HCT116 (cell line): ENCODE results near the gene ACOD1. TPM values are rescaled to one million over a fixed set of nuclear protein-coding genes. Genes with fewer than 3 reads are reported as not detected.

Experiments
- ATAC-seq: fragments of 200-7000 bp; cut with Tn5 transposase; 2 replicates; pipeline ENCODE4 v1.9.1; 2020; ENCODE audit warnings: mild to moderate bottlenecking, moderate library complexity
- BruUV-seq: library from RNA; stranded (reverse); fragments of 400-500 nt; replicated peaks from 2 replicates; lab custom pipeline; 2021; lab: Mats Ljungman, UMichigan
- CTCF ChIA-PET: fragments of 300-600 bp; sonication (Branson Sonifier 250); formaldehyde crosslinking; loops from one replicate; lab custom pipeline; 2021; ENCODE audit warnings: antibody characterized with exemption; lab: Charles Lee
- POLR2A ChIA-PET: fragments of 300-600, 350-600 bp; sonication (Branson Sonifier 250); formaldehyde crosslinking; loops from one replicate; lab custom pipeline; 2021; ENCODE audit warnings: antibody characterized with exemption; lab: Charles Lee
- RAD21 ChIA-PET, 2 experiments: fragments of 300-600 bp; sonication (Branson Sonifier 250); formaldehyde crosslinking; loops; one replicate each; lab custom pipeline; 2023; ENCODE audit warnings: low total read pairs in 2 of 2; ENCODE audit not compliant: uncharacterized antibody in 2 of 2, unreplicated experiment in 2 of 2, low non-redundant PET in 1 of 2; lab: Charles Lee
- DNase-seq: peaks from one replicate; pipeline ENCODE4 v3.0.0-alpha.2; 2010; ENCODE audit warnings: low read depth, low spot score
- H2AFZ ChIP-seq: fragments of 200-600 bp; shearing (Covaris generic), sonication (generic); 2 replicates; pipeline ENCODE4 v1.6.1; 2017; ENCODE audit warnings: low read depth, mixed run types, mixed read lengths, antibody characterized with exemption, low read length; ENCODE audit not compliant: poor library complexity, severe bottlenecking
- H3K27ac ChIP-seq: 2 replicates; pipeline ENCODE4 v1.5.1; 2012; ENCODE audit warnings: low read depth, low read length
- H3K27me3 ChIP-seq: fragments of 200-600 bp; sonication (generic); 2 replicates; pipeline ENCODE4 v1.6.1; 2016; ENCODE audit warnings: mixed run types, low read length, mixed read lengths; ENCODE audit not compliant: insufficient read depth
- H3K36me3 ChIP-seq, 2 experiments: fragments of 200-500 bp in 1 of 2; fragments of 200-600 bp in 1 of 2; sonication (Bioruptor generic) in 1 of 2; sonication (generic) in 1 of 2; 2 replicates each; pipeline versions ENCODE4 v1.5.1 to v1.6.1; 2014 to 2016; ENCODE audit warnings: low read length in 2 of 2, inconsistent platforms in 1 of 2, mixed read lengths in 1 of 2, mixed run types in 1 of 2; ENCODE audit not compliant: insufficient read depth in 2 of 2, control insufficient read depth in 1 of 2
- H3K4me1 ChIP-seq, 2 experiments: fragments of 200-600 bp in 1 of 2; sonication (generic) in 1 of 2; 2 replicates each; pipeline versions ENCODE4 v1.5.1 to v1.6.1; 2012 to 2017; ENCODE audit warnings: low read length in 2 of 2, inconsistent platforms in 1 of 2, mild to moderate bottlenecking in 1 of 2, mixed read lengths in 1 of 2, mixed run types in 1 of 2, moderate library complexity in 1 of 2; ENCODE audit not compliant: insufficient read depth in 2 of 2, control insufficient read depth in 1 of 2
- H3K4me2 ChIP-seq: fragments of 200-600 bp; sonication (generic); 2 replicates; pipeline ENCODE4 v1.6.1; 2017; ENCODE audit warnings: mixed run types, low read length, mixed read lengths
- H3K4me3 ChIP-seq, 2 experiments: fragments of 200-600 bp in 1 of 2; sonication (generic) in 1 of 2; replicated peaks in 1 of 2; 2 replicates each; pipeline ENCODE4 v1.5.1; 2011 to 2016; ENCODE audit warnings: low read length in 2 of 2, control low read depth in 1 of 2, low read depth in 1 of 2, mild to moderate bottlenecking in 1 of 2, mixed read lengths in 1 of 2, mixed run types in 1 of 2
- H3K79me2 ChIP-seq: fragments of 200-600 bp; sonication (generic); 2 replicates; pipeline ENCODE4 v1.6.1; 2017; ENCODE audit warnings: mild to moderate bottlenecking, mixed run types, low read length, moderate library complexity, mixed read lengths; ENCODE audit not compliant: insufficient read depth
- H3K9ac ChIP-seq: fragments of 200-600 bp; sonication (generic); 2 replicates; pipeline ENCODE4 v1.6.1; 2016; ENCODE audit warnings: low read length, mixed read lengths
- H3K9me2 ChIP-seq: fragments of 200-600 bp; sonication (generic), shearing (Covaris generic); 2 replicates; pipeline ENCODE4 v1.6.1; 2017; ENCODE audit warnings: mixed run types, mild to moderate bottlenecking, moderate library complexity; ENCODE audit not compliant: insufficient read depth
- H3K9me3 ChIP-seq, 2 experiments: fragments of 200-500 bp in 1 of 2; fragments of 200-600 bp in 1 of 2; sonication (Bioruptor generic) in 1 of 2; sonication (generic) in 1 of 2; 2 replicates each; pipeline ENCODE4 v1.6.1; 2014 to 2017; ENCODE audit warnings: low read length in 2 of 2, mixed read lengths in 2 of 2, inconsistent platforms in 1 of 2, low read depth in 1 of 2, mild to moderate bottlenecking in 1 of 2, mixed run types in 1 of 2, moderate library complexity in 1 of 2; ENCODE audit not compliant: control insufficient read depth in 1 of 2, insufficient read depth in 1 of 2
- H4K20me1 ChIP-seq: fragments of 200-600 bp; sonication (generic), shearing (Covaris generic); 2 replicates; pipeline ENCODE4 v1.6.1; 2017; ENCODE audit warnings: mixed run types, mild to moderate bottlenecking, moderate library complexity; ENCODE audit not compliant: insufficient read depth
- CBX3 ChIP-seq: IDR thresholded peaks from 2 replicates; pipeline ENCODE4 v1.6.1; 2012; ENCODE audit warnings: low read depth
- CEBPB ChIP-seq: IDR thresholded peaks from 2 replicates; pipeline ENCODE4 v1.6.1; 2012; ENCODE audit warnings: low read depth
- CTCF ChIP-seq, 3 experiments: fragments of 200-600 bp in 1 of 3; sonication (generic) in 1 of 3; IDR thresholded peaks in 2 of 3; conservative IDR thresholded peaks in 1 of 3; 2 replicates each; pipeline ENCODE4 v1.5.1; 2012 to 2017; ENCODE audit warnings: low read depth in 2 of 3, low read length in 2 of 3, antibody characterized with exemption in 1 of 3, borderline replicate concordance in 1 of 3, control low read depth in 1 of 3, mild to moderate bottlenecking in 1 of 3, mixed read lengths in 1 of 3, mixed run types in 1 of 3, moderate library complexity in 1 of 3; ENCODE audit not compliant: insufficient read depth in 1 of 3
- EGR1 ChIP-seq: IDR thresholded peaks from 2 replicates; pipeline ENCODE4 v1.6.1; 2012; ENCODE audit warnings: low read depth
- ELF1 ChIP-seq: IDR thresholded peaks from 2 replicates; pipeline ENCODE4 v1.6.1; 2012; ENCODE audit warnings: low read depth, borderline replicate concordance
- EZH2 ChIP-seq: fragments of 200-600 bp; sonication (generic); IDR thresholded peaks from 2 replicates; pipeline ENCODE4 v1.6.1; 2017; ENCODE audit warnings: antibody characterized with exemption, mixed run types
- EZH2phosphoT487 ChIP-seq: fragments of 200-600 bp; IDR thresholded peaks from 2 replicates; pipeline ENCODE4 v1.6.1; 2018; ENCODE audit warnings: antibody characterized with exemption, borderline replicate concordance
- FOSL1 ChIP-seq: IDR thresholded peaks from 2 replicates; pipeline ENCODE4 v1.6.1; 2012; ENCODE audit warnings: low read depth
- MAX ChIP-seq: IDR thresholded peaks from 2 replicates; pipeline ENCODE4 v1.6.1; 2012
- POLR2A ChIP-seq: IDR thresholded peaks from 2 replicates; pipeline ENCODE4 v1.7.0; 2011; ENCODE audit warnings: borderline replicate concordance; ENCODE audit not compliant: insufficient read depth, insufficient read length; ENCODE audit errors: extremely low read depth
- POLR2AphosphoS5 ChIP-seq: IDR thresholded peaks from 2 replicates; pipeline ENCODE4 v1.6.1; 2011; ENCODE audit warnings: mild to moderate bottlenecking, low read depth, low read length, moderate library complexity
- RAD21 ChIP-seq: IDR thresholded peaks from 2 replicates; pipeline ENCODE4 v1.6.1; 2012; ENCODE audit warnings: low read depth, mild to moderate bottlenecking
- REST ChIP-seq: IDR thresholded peaks from 2 replicates; pipeline ENCODE4 v1.6.1; 2012; ENCODE audit warnings: low read depth
- SIN3A ChIP-seq: IDR thresholded peaks from 2 replicates; pipeline ENCODE4 v1.6.1; 2012; ENCODE audit warnings: low read depth
- SP1 ChIP-seq: IDR thresholded peaks from 2 replicates; pipeline ENCODE4 v1.6.1; 2012; ENCODE audit warnings: low read depth
- SRF ChIP-seq: IDR thresholded peaks from 2 replicates; pipeline ENCODE4 v1.6.1; 2012; ENCODE audit warnings: low read depth
- TCF7L2 ChIP-seq: IDR thresholded peaks from 2 replicates; pipeline ENCODE4 v1.7.0; 2011; ENCODE audit warnings: borderline replicate concordance, inconsistent platforms; ENCODE audit not compliant: insufficient read depth, insufficient read length; ENCODE audit errors: extremely low read depth
- ZBTB33 ChIP-seq: IDR thresholded peaks from 2 replicates; pipeline ENCODE4 v1.6.1; 2011; ENCODE audit warnings: mild to moderate bottlenecking, low read length, moderate library complexity; ENCODE audit not compliant: insufficient replicate concordance; ENCODE audit errors: extremely low read depth
- ZFX ChIP-seq: fragments of 450-650 bp; IDR thresholded peaks from 2 replicates; pipeline ENCODE4 v1.6.1; 2017
- ZNF274 ChIP-seq: fragments of 200-500 bp; sonication (Bioruptor generic); IDR thresholded peaks from 2 replicates; pipeline ENCODE4 v1.6.1; 2014; ENCODE audit warnings: mild to moderate bottlenecking, low read depth, low read length, inconsistent platforms
- intact Hi-C: fragments of 100-400 bp; cut with micrococcal nuclease; formaldehyde crosslinking; loops from 2 replicates; pipeline ENCODE4 v1.10.0; 2022
- total RNA-seq: library from RNA; stranded (reverse); gene quantifications from one replicate; pipeline ENCODE4 v1.2.1, GENCODE V29; 2021; ENCODE audit not compliant: unreplicated experiment

Gene ACOD1
- total RNA-seq, 1 experiment from 2014 or later: not detected

- no peak overlapping the region for H3K4me2 ChIP-seq
- H3K27ac ChIP-seq: no peak overlapping the region
- H3K79me2 ChIP-seq: no peaks in the 10 kb centered on the region
- ChIA-PET CTCF (no interaction called here), POLR2A (no interaction called here), RAD21 (no interaction called here)
- no peaks in the 10 kb centered on the region for H3K9me2 ChIP-seq
- H3K27me3 ChIP-seq: no peaks in the 10 kb centered on the region
- no peak overlapping the region for H3K4me3 ChIP-seq
- peaks cover 0 to 4% of the 10 kb centered on the region in 2 experiments; a peak in 2 of 4 replicates for H3K9me3 ChIP-seq
- no TSS peak for BruUV-seq
- no peaks in the 10 kb centered on the region for H3K4me1 ChIP-seq
- H2AFZ ChIP-seq: no peak overlapping the region
- H4K20me1 ChIP-seq: no peaks in the 10 kb centered on the region
- H3K9ac ChIP-seq: no peak overlapping the region
- DNase-seq: no peak
- intact Hi-C loops: no loop called here
- no peak for ATAC-seq
- H3K36me3 ChIP-seq: no peaks in the 10 kb centered on the region
- TF ChIP-seq CBX3 (no peak), EGR1 (no peak), REST (no peak), SP1 (no peak), CTCF (IDR thresholded peaks at IDR 0.05 in 2 of 3, conservative IDR thresholded peaks at IDR 0.05 in 1 of 3; ENCODE audit: borderline replicate concordance in 1 of 3, insufficient read depth in 1 of 3, low read depth in 2 of 3, low read length in 2 of 3) (no peak), POLR2A (no peak), TCF7L2 (no peak), ELF1 (no peak), SRF (no peak), ZBTB33 (no peak), ZFX (no peak), MAX (no peak), POLR2AphosphoS5 (no peak), SIN3A (no peak), CEBPB (no peak), ZNF274 (no peak), EZH2phosphoT487 (no peak), RAD21 (no peak), EZH2 (no peak), FOSL1 (no peak)
- TF ChIP-seq, all 23 proteins: peak for 0
Observed at GRCh38 chr13:76958841-76959432, 10.6 kb downstream of the ACOD1 start.
